GM12873 (cell line): ENCODE results near the gene LYRM9.

Experiments
- TF ChIP-seq, protein P1 (sequence below): IDR thresholded peaks from 2 replicates; pipeline ENCODE4 v1.5.1; 2012; ENCODE audit warnings: low read depth, mild to moderate bottlenecking, moderate library complexity, low read length, control low read depth; ENCODE audit not compliant: insufficient read depth; ENCODE audit errors: missing control alignments

LYRM9 gene

GRCh38 chr17:27892866-27893769, at the start of gene LYRM9:
Gene LYRM9 (minus strand): TSS chr17:27893365. CDS start chr17:27882694, 10,671 bp downstream.
- TF ChIP-seq, protein P1, sequence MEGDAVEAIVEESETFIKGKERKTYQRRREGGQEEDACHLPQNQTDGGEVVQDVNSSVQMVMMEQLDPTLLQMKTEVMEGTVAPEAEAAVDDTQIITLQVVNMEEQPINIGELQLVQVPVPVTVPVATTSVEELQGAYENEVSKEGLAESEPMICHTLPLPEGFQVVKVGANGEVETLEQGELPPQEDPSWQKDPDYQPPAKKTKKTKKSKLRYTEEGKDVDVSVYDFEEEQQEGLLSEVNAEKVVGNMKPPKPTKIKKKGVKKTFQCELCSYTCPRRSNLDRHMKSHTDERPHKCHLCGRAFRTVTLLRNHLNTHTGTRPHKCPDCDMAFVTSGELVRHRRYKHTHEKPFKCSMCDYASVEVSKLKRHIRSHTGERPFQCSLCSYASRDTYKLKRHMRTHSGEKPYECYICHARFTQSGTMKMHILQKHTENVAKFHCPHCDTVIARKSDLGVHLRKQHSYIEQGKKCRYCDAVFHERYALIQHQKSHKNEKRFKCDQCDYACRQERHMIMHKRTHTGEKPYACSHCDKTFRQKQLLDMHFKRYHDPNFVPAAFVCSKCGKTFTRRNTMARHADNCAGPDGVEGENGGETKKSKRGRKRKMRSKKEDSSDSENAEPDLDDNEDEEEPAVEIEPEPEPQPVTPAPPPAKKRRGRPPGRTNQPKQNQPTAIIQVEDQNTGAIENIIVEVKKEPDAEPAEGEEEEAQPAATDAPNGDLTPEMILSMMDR, result peak; percentile 87

- TF ChIP-seq, protein P1, result no peak
Observed at GRCh38 chr17:27940503-27941428, 47.6 kb upstream of the LYRM9 start.

- TF ChIP-seq, protein P1, result no peak
Observed at GRCh38 chr17:27939474-27940465, 46.6 kb upstream of the LYRM9 start.

- TF ChIP-seq, protein P1, result no peak
Observed at GRCh38 chr17:27938864-27939263, 45.7 kb upstream of the LYRM9 start.

GRCh38 chr17:27938241-27938640, 45.1 kb upstream of the LYRM9 start:
- TF ChIP-seq, protein P1, result no peak

- TF ChIP-seq, protein P1, result no peak
Observed at GRCh38 chr17:27937025-27937546, 43.9 kb upstream of the LYRM9 start.
